Spinal cord (tissue), 10 donors: ENCODE results near the gene PYDC1. TPM values are rescaled to one million over a fixed set of nuclear protein-coding genes. Genes with fewer than 3 reads are reported as not detected.
A peak's percentile ranks its signal among the peaks of the same experiment; 100 is the strongest.

Experiments
- DNase-seq, 6 donors: peaks; one replicate each; pipeline versions ENCODE4 v3.0.0 to v3.0.0-alpha.2; 2013 to 2015; ENCODE audit warnings: low spot score in 6 of 6, low read depth in 4 of 6
- H3K27ac ChIP-seq: one replicate; pipeline ENCODE4 v1.5.1; 2013; ENCODE audit warnings: low read depth, low read length, control low read depth
- H3K27me3 ChIP-seq: one replicate; pipeline ENCODE4 v1.6.1; 2013; ENCODE audit warnings: low read length; ENCODE audit not compliant: control insufficient read depth, insufficient read depth
- H3K36me3 ChIP-seq: one replicate; pipeline ENCODE4 v1.6.1; 2013; ENCODE audit warnings: low read length; ENCODE audit not compliant: control insufficient read depth, insufficient read depth
- H3K4me1 ChIP-seq: one replicate; pipeline ENCODE4 v1.6.1; 2013; ENCODE audit warnings: low read length; ENCODE audit not compliant: control insufficient read depth, insufficient read depth
- H3K4me3 ChIP-seq: one replicate; pipeline ENCODE4 v1.5.1; 2013; ENCODE audit warnings: low read depth, low read length, control low read depth
- H3K9me3 ChIP-seq: one replicate; pipeline ENCODE4 v1.6.1; 2013; ENCODE audit warnings: low read length; ENCODE audit not compliant: control insufficient read depth, insufficient read depth
- WGBS: methylation state at CpG from one replicate; pipeline ENCODE4 v1.1.5; 2013; ENCODE audit warnings: missing lambda C conversion rate; ENCODE audit not compliant: insufficient coverage; 5-methylcytosine and 5-hydroxymethylcytosine counted together
- polyA plus RNA-seq, 2 donors: library from polyadenylated mRNA; unstranded; fragments of 120-200 nt; gene quantifications; one replicate each; pipeline ENCODE4 v1.2.1, GENCODE V29; 2013; ENCODE audit not compliant: insufficient read length in 2 of 2
- total RNA-seq, 2 donors: library from RNA; depleted of rRNA in 1 of 2; stranded (reverse); fragments of 120-200 nt in 1 of 2; fragments of >200 nt in 1 of 2; gene quantifications; one replicate each; pipeline versions ENCODE4 v1.2.3 to v1.2.4, GENCODE V29; 2013 to 2014
- donor health status: healthy.

Gene PYDC1
- total and polyA plus RNA-seq, 4 donors, result 0.86 to 2.0 (median 1.3) TPM; not detected in 1

DNA sequence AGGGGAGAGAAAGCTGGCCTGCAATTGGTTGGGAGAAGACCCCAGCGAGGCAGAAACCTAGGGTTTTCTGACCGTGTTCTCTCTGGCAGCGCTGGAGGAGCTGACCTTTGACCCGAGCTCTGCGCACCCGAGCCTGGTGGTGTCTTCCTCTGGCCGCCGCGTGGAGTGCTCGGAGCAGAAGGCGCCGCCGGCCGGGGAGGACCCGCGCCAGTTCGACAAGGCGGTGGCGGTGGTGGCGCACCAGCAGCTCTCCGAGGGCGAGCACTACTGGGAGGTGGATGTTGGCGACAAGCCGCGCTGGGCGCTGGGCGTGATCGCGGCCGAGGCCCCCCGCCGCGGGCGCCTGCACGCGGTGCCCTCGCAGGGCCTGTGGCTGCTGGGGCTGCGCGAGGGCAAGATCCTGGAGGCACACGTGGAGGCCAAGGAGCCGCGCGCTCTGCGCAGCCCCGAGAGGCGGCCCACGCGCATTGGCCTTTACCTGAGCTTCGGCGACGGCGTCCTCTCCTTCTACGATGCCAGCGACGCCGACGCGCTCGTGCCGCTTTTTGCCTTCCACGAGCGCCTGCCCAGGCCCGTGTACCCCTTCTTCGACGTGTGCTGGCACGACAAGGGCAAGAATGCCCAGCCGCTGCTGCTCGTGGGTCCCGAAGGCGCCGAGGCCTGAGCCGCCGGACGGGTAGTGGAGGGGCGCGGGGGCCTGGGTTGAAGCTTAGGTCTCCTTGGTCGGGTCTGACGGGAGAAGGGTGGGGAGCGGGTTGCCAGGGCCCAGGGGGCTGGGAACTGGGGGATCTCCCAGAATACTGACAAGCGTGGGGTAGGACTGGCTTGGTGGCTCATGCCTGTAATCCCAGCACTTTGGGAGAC is 7.4 kb upstream of the PYDC1 start:
- Histone ChIP-seq H3K27ac (no peak overlapping the region), H3K36me3 (peaks cover 2% of the 10 kb centered on the region), H3K4me1 (no peaks in the 10 kb centered on the region), H3K27me3 (no peaks in the 10 kb centered on the region), H3K4me3 (no peak overlapping the region), H3K9me3 (no peaks in the 10 kb centered on the region)
- 78% methylated on average over 80 of the region's 80 CpGs for WGBS
- DNase-seq, result no peak

DNA sequence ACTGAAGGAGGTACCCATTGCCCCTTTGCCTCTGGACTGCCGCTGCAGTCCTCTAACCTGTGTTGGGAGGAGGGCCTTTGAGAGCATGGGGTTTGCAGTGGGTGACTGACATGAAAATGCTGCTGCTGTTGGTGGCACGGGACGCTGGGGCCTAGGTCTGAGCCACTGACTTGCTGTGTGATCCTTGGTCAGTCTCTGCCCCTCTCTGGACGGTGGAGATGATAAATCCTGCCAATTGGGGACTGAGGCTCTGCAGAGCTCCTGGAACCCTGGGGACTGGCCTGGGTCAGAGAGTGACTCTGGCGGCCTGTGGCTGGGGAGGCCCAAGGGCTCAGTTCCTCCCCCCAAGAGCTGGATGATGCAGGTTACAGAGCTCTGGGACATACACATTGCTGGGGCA is 6.1 kb upstream of the PYDC1 start:
- WGBS, result 88% methylated on average over 5 of the region's 5 CpGs
- no peak overlapping the region for H3K27ac ChIP-seq
- no peaks in the 10 kb centered on the region for H3K4me1 ChIP-seq
- H3K4me3 ChIP-seq, result no peak overlapping the region
- peaks cover 1% of the 10 kb centered on the region for H3K27me3 ChIP-seq
- H3K36me3 ChIP-seq, result peaks cover 4% of the 10 kb centered on the region
- no peak for DNase-seq
- H3K9me3 ChIP-seq, result no peaks in the 10 kb centered on the region

DNA sequence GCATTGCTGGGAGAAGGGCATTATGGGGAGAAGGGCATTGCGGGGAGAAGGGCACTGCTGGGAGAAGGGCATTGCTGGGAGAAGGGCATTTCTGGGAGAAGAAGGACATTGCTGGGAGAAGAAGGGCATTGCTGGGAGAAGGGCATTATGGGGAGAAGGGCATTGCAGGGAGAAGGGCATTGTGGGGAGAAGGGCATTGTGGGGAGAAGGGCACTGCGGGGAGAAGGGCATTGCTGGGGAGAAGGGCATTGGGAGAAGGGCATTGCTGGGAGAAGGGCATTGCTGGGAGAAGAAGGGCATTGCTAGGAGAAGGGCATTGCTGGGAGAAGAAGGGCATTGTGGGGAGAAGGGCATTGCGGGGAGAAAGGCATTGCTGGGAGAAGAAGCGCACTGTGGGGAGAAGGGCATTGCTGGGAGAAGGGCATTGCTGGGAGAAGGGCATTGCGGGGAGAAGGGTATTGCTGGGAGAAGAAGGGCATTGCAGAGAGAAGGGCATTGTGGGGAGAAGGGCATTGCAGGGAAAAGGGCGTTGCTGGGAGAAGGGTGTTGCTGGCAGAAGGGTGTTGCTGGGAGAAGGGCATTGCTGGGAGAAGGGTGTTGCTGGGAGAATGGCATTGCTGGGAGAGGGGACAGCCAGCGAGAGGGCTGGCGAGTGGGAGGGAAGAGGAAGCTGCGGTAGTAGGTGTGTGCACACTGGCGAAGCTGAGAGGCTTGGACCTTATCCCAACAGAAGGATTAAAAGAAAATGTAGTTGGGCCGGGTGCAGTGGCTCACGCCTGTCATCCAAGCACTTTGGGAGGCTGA is 4.6 kb upstream of the PYDC1 start:
- DNase-seq, result no peak
- 80% methylated on average over 12 of the region's 12 CpGs for WGBS
- Histone ChIP-seq H3K4me1 (peaks cover 7% of the 10 kb centered on the region), H3K9me3 (no peaks in the 10 kb centered on the region), H3K4me3 (no peak overlapping the region), H3K27me3 (peaks cover 16% of the 10 kb centered on the region), H3K27ac (no peak overlapping the region), H3K36me3 (peaks cover 4% of the 10 kb centered on the region)

GRCh38 chr16:31219154-31219741 is 2.3 kb upstream of the PYDC1 start:
- H3K27me3 ChIP-seq, result peaks cover 36% of the 10 kb centered on the region
- 87% methylated on average over 13 of the region's 15 CpGs for WGBS
- H3K36me3 ChIP-seq, result peaks cover 2% of the 10 kb centered on the region
- H3K27ac ChIP-seq, result no peak overlapping the region
- DNase-seq, result no peak
- H3K4me1 ChIP-seq, result peaks cover 25% of the 10 kb centered on the region
- no peak overlapping the region for H3K4me3 ChIP-seq
- H3K9me3 ChIP-seq, result no peaks in the 10 kb centered on the region

DNA sequence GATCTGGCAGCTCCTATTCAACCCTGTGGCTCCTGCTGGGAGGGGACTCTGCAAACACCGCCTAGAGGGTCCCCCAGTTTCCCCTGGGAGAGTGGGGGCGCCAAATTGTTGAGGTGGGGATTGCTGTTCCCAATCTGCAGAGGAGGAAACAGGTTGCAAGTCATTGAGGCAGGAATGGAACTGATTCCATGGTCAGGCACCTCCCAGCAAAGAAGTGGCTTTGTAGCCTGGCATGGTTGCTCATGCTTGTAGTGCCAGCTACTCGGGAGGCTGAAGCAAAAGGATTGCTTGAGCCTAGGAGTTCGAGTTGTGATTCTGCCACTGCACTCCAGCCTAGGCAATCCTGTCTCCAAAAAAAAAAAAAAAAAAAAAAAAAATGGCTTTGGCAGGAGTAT is 198 bp upstream of the PYDC1 start:
- 18% methylated on average over 3 of the region's 4 CpGs for WGBS
- Histone ChIP-seq H3K36me3 (peaks cover 2% of the 10 kb centered on the region), H3K27me3 (peaks cover 46% of the 10 kb centered on the region), H3K4me1 (peaks cover 25% of the 10 kb centered on the region), H3K4me3 (no peak overlapping the region), H3K9me3 (no peaks in the 10 kb centered on the region), H3K27ac (no peak overlapping the region)
- DNase-seq, result no peak

DNA sequence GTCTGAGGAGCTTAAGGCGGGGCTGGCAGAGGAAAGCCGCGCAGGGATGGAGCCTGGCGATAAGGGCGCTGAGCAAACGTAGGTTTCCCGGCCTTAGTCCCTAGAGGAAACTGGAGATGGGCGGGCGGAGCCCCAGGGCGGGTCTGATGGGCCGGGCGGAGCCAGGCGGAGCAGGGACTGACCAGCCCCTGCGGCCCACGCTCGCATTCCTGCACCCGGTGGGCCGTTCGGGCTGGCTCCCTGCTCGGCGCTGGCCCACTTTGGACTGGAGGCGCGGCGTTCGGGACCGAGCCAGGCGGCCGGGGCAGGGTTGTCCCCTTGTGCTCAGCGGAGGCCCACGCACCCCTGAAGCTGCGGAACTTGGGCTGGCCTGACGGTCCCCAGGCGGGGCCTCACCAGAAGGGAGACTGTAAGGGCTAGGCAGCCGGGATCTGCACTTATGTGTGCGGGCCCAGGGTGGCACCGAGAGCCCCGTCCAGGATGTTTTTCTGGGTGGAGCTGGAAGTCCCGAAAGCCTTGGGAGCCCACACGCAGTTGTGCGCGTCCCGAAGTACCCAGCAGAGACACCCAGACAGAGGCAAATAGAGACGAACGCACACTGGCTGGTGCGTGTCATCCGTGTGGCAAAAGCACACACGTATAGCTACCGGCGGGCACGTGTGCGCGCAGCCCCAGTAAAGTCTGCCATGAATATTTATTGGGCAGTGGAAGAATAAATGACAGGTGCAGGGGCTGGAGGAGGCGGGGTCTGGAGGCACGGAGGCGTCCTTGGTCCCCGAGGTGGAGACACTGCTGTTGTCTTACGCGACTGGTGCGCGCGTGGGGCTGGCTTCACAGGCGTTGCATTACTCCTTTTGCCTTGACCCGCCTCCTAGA is 1.4 kb downstream of the PYDC1 start:
- Histone ChIP-seq H3K9me3 (no peaks in the 10 kb centered on the region), H3K4me1 (peaks cover 25% of the 10 kb centered on the region), H3K27me3 (peaks cover 46% of the 10 kb centered on the region), H3K36me3 (peaks cover 2% of the 10 kb centered on the region), H3K4me3 (peak overlapping the region; percentile 4), H3K27ac (no peak overlapping the region)
- peak in 2 of 6 donors; percentile 46 to 63 for DNase-seq
- under 1% methylated on average over 63 of the region's 63 CpGs for WGBS

DNA sequence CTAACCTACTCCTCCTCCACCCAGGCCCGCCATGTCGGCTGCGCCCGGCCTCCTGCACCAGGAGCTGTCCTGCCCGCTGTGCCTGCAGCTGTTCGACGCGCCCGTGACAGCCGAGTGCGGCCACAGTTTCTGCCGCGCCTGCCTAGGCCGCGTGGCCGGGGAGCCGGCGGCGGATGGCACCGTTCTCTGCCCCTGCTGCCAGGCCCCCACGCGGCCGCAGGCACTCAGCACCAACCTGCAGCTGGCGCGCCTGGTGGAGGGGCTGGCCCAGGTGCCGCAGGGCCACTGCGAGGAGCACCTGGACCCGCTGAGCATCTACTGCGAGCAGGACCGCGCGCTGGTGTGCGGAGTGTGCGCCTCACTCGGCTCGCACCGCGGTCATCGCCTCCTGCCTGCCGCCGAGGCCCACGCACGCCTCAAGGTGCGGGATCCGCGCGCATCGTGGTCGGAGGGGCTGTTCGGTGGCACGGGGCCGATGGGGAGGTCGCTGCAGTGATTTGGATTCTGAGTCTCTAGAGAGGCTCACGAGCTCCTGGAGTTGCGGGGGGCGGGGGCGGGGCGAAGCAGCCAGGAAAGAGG is 2.1 kb downstream of the PYDC1 start:
- 1% methylated on average over 58 of the region's 58 CpGs for WGBS
- no peaks in the 10 kb centered on the region for H3K9me3 ChIP-seq
- peak in 1 of 6 donors; percentile 39 for DNase-seq
- H3K27me3 ChIP-seq, result peaks cover 46% of the 10 kb centered on the region
- H3K4me3 ChIP-seq, result peak overlapping the region; percentile 4
- peaks cover 25% of the 10 kb centered on the region for H3K4me1 ChIP-seq
- H3K36me3 ChIP-seq, result peaks cover 2% of the 10 kb centered on the region
- H3K27ac ChIP-seq, result no peak overlapping the region

DNA sequence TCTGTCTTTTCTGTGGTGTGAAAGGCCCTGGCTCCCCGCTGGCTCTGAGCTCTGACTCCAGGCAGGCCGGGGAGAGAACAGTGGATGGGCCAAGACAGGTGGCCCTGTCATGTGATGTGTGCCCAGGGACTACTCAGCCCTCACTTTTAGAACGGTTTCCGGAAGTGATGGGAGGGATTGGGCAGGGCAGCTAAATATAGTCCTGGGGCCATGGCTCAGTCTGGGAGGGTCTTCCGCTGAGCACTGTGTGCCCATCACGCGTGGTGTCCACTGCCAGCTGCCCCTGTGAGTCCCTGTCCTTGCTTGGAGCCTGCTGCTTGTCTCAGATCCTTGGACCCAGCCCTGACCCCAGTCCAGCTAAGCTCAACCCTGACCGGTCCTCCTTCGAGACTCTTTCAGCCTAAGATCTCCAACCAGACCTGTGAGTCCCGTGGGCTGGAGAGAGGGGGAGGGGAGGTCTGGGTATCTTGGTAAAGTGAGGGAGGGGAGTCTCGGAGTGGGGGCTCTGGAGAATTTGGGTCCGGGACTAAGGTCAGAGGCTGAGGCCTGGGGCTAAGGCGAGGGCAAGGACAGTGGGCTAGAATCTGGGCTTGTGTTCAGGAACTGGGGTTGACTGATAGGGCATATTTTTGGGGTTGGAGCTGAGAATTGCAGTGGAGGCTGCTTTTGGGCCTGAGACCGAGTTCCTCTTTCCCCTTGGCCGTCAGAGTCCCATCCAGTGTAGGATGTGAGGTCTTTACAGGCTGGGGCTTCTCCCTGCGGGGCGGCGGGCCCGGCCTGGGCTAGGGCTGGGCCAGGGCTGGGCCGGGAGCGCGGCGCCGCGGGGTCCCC is 2.8 kb downstream of the PYDC1 start, which contains the start of gene TRIM72:
TRIM72 (plus strand) TSS at position 243 of the 831 bp plus-strand sequence. CDS start 620 bp downstream, outside the sequence.
- Histone ChIP-seq H3K9me3 (no peaks in the 10 kb centered on the region), H3K27ac (no peak within 1 kb of the TSS), H3K27me3 (peaks cover 46% of the 10 kb centered on the region), H3K36me3 (peaks cover under 1% of the 10 kb centered on the region), H3K4me3 (no peak within 1 kb of the TSS), H3K4me1 (peaks cover 25% of the 10 kb centered on the region)
- 38% methylated on average over 22 of the region's 25 CpGs for WGBS
- DNase-seq, result no peak
